H1 (cell line): ENCODE data around the gene H2AZ1. TPM values are rescaled to one million over a fixed set of nuclear protein-coding genes. Genes with fewer than 3 reads are reported as not detected.

ENCODE experiments used
- CTCF ChIA-PET: fragments of 300-600 bp; sonication (Branson Sonifier 250); formaldehyde crosslinking; loops from one replicate; lab custom pipeline; 2021; ENCODE audit not compliant: partially characterized antibody; lab: Charles Lee
- POLR2A ChIA-PET: fragments of 300-600 bp; sonication (Branson Sonifier 250); formaldehyde crosslinking; loops from one replicate; lab custom pipeline; 2021; ENCODE audit warnings: inconsistent platforms; ENCODE audit not compliant: partially characterized antibody; lab: Charles Lee
- DNase-seq, 2 experiments: peaks; one replicate each; pipeline versions ENCODE4 v3.0.0 to v3.0.0-alpha.2; 2010 to 2022; ENCODE audit warnings: low spot score in 2 of 2, low read depth in 1 of 2, mixed read lengths in 1 of 2
- FAIRE-seq: peaks from 2 replicates; lab custom pipeline; 2011; peaks lifted over from hg19 to GRCh38; lab: Jason Lieb, UNC
- H2AFZ ChIP-seq: 2 replicates; pipeline ENCODE4 v1.8.1; 2012; ENCODE audit warnings: low read length, inconsistent platforms
- H2AK5ac ChIP-seq: 2 replicates; pipeline ENCODE4 v1.6.1; 2013; ENCODE audit warnings: low read depth, low read length
- H2BK120ac ChIP-seq: replicated peaks from 2 replicates; pipeline ENCODE3; 2013; ENCODE audit warnings: low read depth, low read length, inconsistent platforms
- H2BK12ac ChIP-seq: 2 replicates; pipeline ENCODE4 v1.6.1; 2013; ENCODE audit warnings: low read depth, low read length
- H2BK15ac ChIP-seq: 2 replicates; pipeline ENCODE4 v1.6.1; 2013; ENCODE audit warnings: low read length
- H2BK20ac ChIP-seq: 2 replicates; pipeline ENCODE4 v1.6.1; 2013; ENCODE audit warnings: low read length
- H2BK5ac ChIP-seq: 2 replicates; pipeline ENCODE4 v1.6.1; 2013; ENCODE audit warnings: low read depth, low read length
- H3K14ac ChIP-seq: 2 replicates; pipeline ENCODE4 v1.6.1; 2013; ENCODE audit warnings: inconsistent platforms; ENCODE audit not compliant: insufficient read length
- H3K18ac ChIP-seq: 2 replicates; pipeline ENCODE4 v1.6.1; 2013; ENCODE audit warnings: low read length; ENCODE audit errors: extremely low read depth
- H3K23ac ChIP-seq: 2 replicates; pipeline ENCODE4 v1.6.1; 2013; ENCODE audit warnings: inconsistent platforms; ENCODE audit not compliant: insufficient read length
- H3K23me2 ChIP-seq: 2 replicates; pipeline ENCODE4 v1.6.1; 2013; ENCODE audit warnings: low read depth, low read length
- H3K27ac ChIP-seq: 2 replicates; pipeline ENCODE4 v1.6.1; 2011; ENCODE audit warnings: low read depth, low read length, inconsistent platforms
- H3K27me3 ChIP-seq, 4 experiments: replicated peaks in 1 of 4; 1 replicate in 1 of 4; 2 replicates in 3 of 4; pipeline versions ENCODE4 v1.6.1 to v1.8.1; 2011 to 2013; ENCODE audit warnings: low read length in 3 of 4, mild to moderate bottlenecking in 3 of 4, inconsistent platforms in 2 of 4, mixed read lengths in 2 of 4, moderate library complexity in 1 of 4; ENCODE audit not compliant: control insufficient read depth in 3 of 4, insufficient read depth in 3 of 4; ENCODE audit errors: extremely low read depth in 1 of 4
- H3K36me3 ChIP-seq, 4 experiments: 2 replicates each; pipeline versions ENCODE4 v1.6.1 to v1.8.1; 2011 to 2013; ENCODE audit warnings: mild to moderate bottlenecking in 4 of 4, low read length in 3 of 4, moderate library complexity in 2 of 4, control low read depth in 1 of 4, inconsistent platforms in 1 of 4; ENCODE audit not compliant: insufficient read depth in 4 of 4, control insufficient read depth in 2 of 4
- H3K4ac ChIP-seq: replicated peaks from 2 replicates; pipeline ENCODE3; 2013; ENCODE audit warnings: low read length, low read depth, mixed read lengths, inconsistent platforms; ENCODE audit not compliant: insufficient read length
- H3K4me1 ChIP-seq, 4 experiments: replicated peaks in 1 of 4; 1 replicate in 1 of 4; 2 replicates in 3 of 4; pipeline versions ENCODE4 v1.6.1 to v1.8.1; 2011 to 2013; ENCODE audit warnings: low read length in 3 of 4, inconsistent platforms in 2 of 4, mixed read lengths in 1 of 4; ENCODE audit not compliant: insufficient read depth in 4 of 4, control insufficient read depth in 3 of 4
- H3K4me2 ChIP-seq, 2 experiments: 2 replicates each; pipeline versions ENCODE4 v1.6.1 to v1.8.1; 2011 to 2013; ENCODE audit warnings: low read depth in 2 of 2, low read length in 2 of 2, control low read depth in 1 of 2, inconsistent platforms in 1 of 2, mild to moderate bottlenecking in 1 of 2; ENCODE audit not compliant: insufficient read depth in 1 of 2
- H3K4me3 ChIP-seq, 4 experiments: fragments of 200-600, 300-600 bp in 1 of 4; sonication (generic), shearing (Covaris generic), sonication (Bioruptor Twin) in 1 of 4; 2 replicates each; pipeline versions ENCODE4 v1.5.1 to v1.8.1; 2011 to 2016; ENCODE audit warnings: low read length in 4 of 4, low read depth in 3 of 4, control low read depth in 2 of 4, inconsistent platforms in 2 of 4, mild to moderate bottlenecking in 2 of 4, mixed read lengths in 1 of 4, moderate library complexity in 1 of 4; ENCODE audit not compliant: insufficient read depth in 2 of 4; ENCODE audit errors: extremely low read depth in 1 of 4
- H3K56ac ChIP-seq: replicated peaks from 2 replicates; pipeline ENCODE3; 2013; ENCODE audit warnings: low read depth, mild to moderate bottlenecking, mixed read lengths, low read length, inconsistent platforms; ENCODE audit not compliant: insufficient read length
- H3K79me1 ChIP-seq: 2 replicates; pipeline ENCODE4 v1.6.1; 2013; ENCODE audit warnings: low read depth, low read length, control low read depth
- H3K79me2 ChIP-seq, 2 experiments: 2 replicates each; pipeline versions ENCODE4 v1.6.1 to v1.8.1; 2012 to 2013; ENCODE audit warnings: low read length in 2 of 2, mild to moderate bottlenecking in 2 of 2, inconsistent platforms in 1 of 2; ENCODE audit not compliant: insufficient read depth in 2 of 2, control insufficient read depth in 1 of 2
- H3K9ac ChIP-seq, 4 experiments: replicated peaks in 1 of 4; 1 replicate in 1 of 4; 2 replicates in 3 of 4; pipeline versions ENCODE4 v1.6.1 to v1.8.1; 2011 to 2013; ENCODE audit warnings: low read depth in 3 of 4, low read length in 3 of 4, control low read depth in 2 of 4, mild to moderate bottlenecking in 2 of 4, moderate library complexity in 2 of 4, inconsistent platforms in 1 of 4; ENCODE audit errors: extremely low read depth in 1 of 4
- H3K9me3 ChIP-seq, 2 experiments: 2 replicates each; pipeline versions ENCODE4 v1.6.1 to v1.8.1; 2012 to 2013; ENCODE audit warnings: mild to moderate bottlenecking in 2 of 2, moderate library complexity in 2 of 2, control low read depth in 1 of 2, inconsistent platforms in 1 of 2, low read depth in 1 of 2, low read length in 1 of 2, mixed read lengths in 1 of 2; ENCODE audit not compliant: insufficient read depth in 2 of 2
- H4K20me1 ChIP-seq, 2 experiments: replicated peaks in 1 of 2; 2 replicates each; pipeline versions ENCODE3 to v1.8.1; 2011 to 2013; ENCODE audit warnings: inconsistent platforms in 2 of 2, low read length in 2 of 2, mild to moderate bottlenecking in 1 of 2; ENCODE audit not compliant: insufficient read depth in 2 of 2, control insufficient read depth in 1 of 2
- H4K5ac ChIP-seq: 2 replicates; pipeline ENCODE4 v1.6.1; 2013; ENCODE audit warnings: low read length, low read depth, mixed read lengths, inconsistent platforms; ENCODE audit not compliant: insufficient read length
- H4K8ac ChIP-seq: 2 replicates; pipeline ENCODE4 v1.8.0; 2013; ENCODE audit warnings: mild to moderate bottlenecking, moderate library complexity, low read length, inconsistent platforms; ENCODE audit not compliant: insufficient read depth; ENCODE audit errors: extremely low read depth
- H4K91ac ChIP-seq: replicated peaks from 2 replicates; pipeline ENCODE3; 2013; ENCODE audit warnings: low read length, mixed read lengths, inconsistent platforms; ENCODE audit not compliant: insufficient read length
- KDM1A ChIP-seq: fragments of 200-600, 300-600 bp; sonication (generic); IDR thresholded peaks from 2 replicates; pipeline ENCODE4 v1.7.1; 2016; ENCODE audit warnings: mild to moderate bottlenecking, low read length, borderline replicate concordance
- KDM5A ChIP-seq: fragments of 200-600 bp; IDR thresholded peaks from 2 replicates; pipeline ENCODE4 v1.7.1; 2012; ENCODE audit warnings: mild to moderate bottlenecking, low read length, inconsistent platforms, mixed read lengths
- RBBP5 ChIP-seq: IDR thresholded peaks from 2 replicates; pipeline ENCODE4 v1.7.1; 2012; ENCODE audit warnings: low read depth, mild to moderate bottlenecking, inconsistent platforms, low read length, moderate library complexity, borderline replicate concordance
- RFX5 ChIP-seq: IDR thresholded peaks from 2 replicates; pipeline ENCODE4 v1.6.1; 2011; ENCODE audit warnings: low read depth, low read length, improper control_type of control experiment, borderline replicate concordance
- SAP30 ChIP-seq: fragments of 300-600 bp; sonication (generic); IDR thresholded peaks from 2 replicates; pipeline ENCODE4 v1.7.1; 2012; ENCODE audit warnings: low read length, moderate library complexity, mild to moderate bottlenecking, inconsistent platforms; ENCODE audit not compliant: insufficient read depth, insufficient replicate concordance
- SP1 ChIP-seq: IDR thresholded peaks from 2 replicates; pipeline ENCODE4 v1.6.1; 2011; ENCODE audit warnings: low read depth, low read length
- SRF ChIP-seq: IDR thresholded peaks from 2 replicates; pipeline ENCODE4 v1.6.1; 2011; ENCODE audit warnings: mild to moderate bottlenecking, low read depth, low read length, moderate library complexity
- TAF1 ChIP-seq: IDR thresholded peaks from 2 replicates; pipeline ENCODE4 v1.6.1; 2011; ENCODE audit warnings: mild to moderate bottlenecking, low read depth, low read length
- TAF7 ChIP-seq: optimal IDR thresholded peaks from 2 replicates; pipeline ENCODE3; 2011; ENCODE audit warnings: low read depth, mild to moderate bottlenecking, inconsistent platforms, low read length, moderate library complexity, borderline replicate concordance
- polyA plus RNA-seq, 7 experiments: library from polyadenylated mRNA; depleted of rRNA in 3 of 7; stranded (reverse) in 5 of 7; unstranded in 2 of 7; fragments of >200 nt in 5 of 7; fragments of 200-250 nt in 2 of 7; gene quantifications; 1 replicate in 5 of 7; 2 replicates in 1 of 7; 4 replicates in 1 of 7; pipeline versions ENCODE4 v1.2.1 to v1.2.3, GENCODE V29; 2011 to 2013; ENCODE audit warnings: missing spikeins in 2 of 7, mixed read lengths in 2 of 7
- total RNA-seq: library from RNA; stranded (reverse); fragmentation: NEBNext Ultra II Directional; extraction: Animal tissue kit (Norgen Biotek cat#: 25700); gene quantifications from 2 replicates; pipeline ENCODE4 v1.2.1, GENCODE V29; 2021

The H2AZ1 gene
- total and polyA plus RNA-seq, 2 of the 8 experiments (the other 6 are each of a cell fraction or from before 2014, with no cell fraction given), result 831 to 898 TPM

DNA sequence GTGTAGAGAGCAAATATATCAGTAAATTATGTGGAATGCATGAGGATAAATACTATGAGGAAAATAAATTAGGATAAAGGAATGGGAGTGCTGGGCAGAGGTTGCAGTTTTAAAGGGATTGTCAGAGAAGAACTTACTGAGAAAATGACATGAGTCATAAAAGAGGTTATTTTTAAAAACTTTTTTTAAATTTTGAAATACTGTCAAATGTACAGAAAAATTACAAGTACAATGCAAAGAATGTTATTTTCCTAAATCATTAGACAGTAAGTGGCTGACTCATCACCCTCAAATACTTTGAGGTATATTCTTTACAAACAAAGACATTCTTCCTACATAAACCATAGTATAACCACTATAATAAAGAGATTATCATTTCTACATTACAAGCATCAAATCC is 29.8 kb upstream of the H2AZ1 start:
- DNase-seq, result no peak
- Histone ChIP-seq H3K18ac (no peak overlapping the region), H4K91ac (no peak overlapping the region), H4K5ac (no peak overlapping the region), H3K9ac (no peak overlapping the region), H2BK12ac (no peak overlapping the region), H4K8ac (no peak overlapping the region), H3K23ac (no peak overlapping the region), H3K9me3 (no peaks in the 10 kb centered on the region), H3K4me1 (no peaks in the 10 kb centered on the region), H3K36me3 (no peaks in the 10 kb centered on the region), H3K4me3 (no peak overlapping the region), H3K4ac (no peak overlapping the region), H3K79me2 (no peaks in the 10 kb centered on the region), H2AFZ (no peak overlapping the region), H4K20me1 (no peaks in the 10 kb centered on the region), H2AK5ac (no peak overlapping the region), H3K79me1 (no peaks in the 10 kb centered on the region), H3K14ac (no peak overlapping the region), H2BK5ac (no peak overlapping the region), H2BK20ac (no peak overlapping the region), H3K23me2 (no peaks in the 10 kb centered on the region), H2BK15ac (no peak overlapping the region), H3K27me3 (no peaks in the 10 kb centered on the region), H3K27ac (no peak overlapping the region), H3K56ac (no peak overlapping the region), H2BK120ac (no peak overlapping the region), H3K4me2 (no peak overlapping the region)
- POLR2A ChIA-PET, result no interaction called here
- FAIRE-seq, result no peak
- CTCF ChIA-PET, result interaction anchor here (1.0 kb wide), 1 partner anchor 18 kb away, joined by 3 read pairs; no protein-coding TSS in a partner anchor
- TF ChIP-seq RFX5 (no peak), SRF (no peak), SAP30 (no peak), RBBP5 (no peak), TAF1 (no peak), KDM1A (no peak), TAF7 (no peak), SP1 (no peak), KDM5A (no peak)
